ENCODE measurements around the gene RAPGEF3. TPM values are rescaled to one million over a fixed set of nuclear protein-coding genes. Genes with fewer than 3 reads are reported as not detected.

RAPGEF3 gene
- total and polyA plus RNA-seq, 3 donors from 2014 or later = 13.9 to 30.2 (median 24.6) TPM

DNA sequence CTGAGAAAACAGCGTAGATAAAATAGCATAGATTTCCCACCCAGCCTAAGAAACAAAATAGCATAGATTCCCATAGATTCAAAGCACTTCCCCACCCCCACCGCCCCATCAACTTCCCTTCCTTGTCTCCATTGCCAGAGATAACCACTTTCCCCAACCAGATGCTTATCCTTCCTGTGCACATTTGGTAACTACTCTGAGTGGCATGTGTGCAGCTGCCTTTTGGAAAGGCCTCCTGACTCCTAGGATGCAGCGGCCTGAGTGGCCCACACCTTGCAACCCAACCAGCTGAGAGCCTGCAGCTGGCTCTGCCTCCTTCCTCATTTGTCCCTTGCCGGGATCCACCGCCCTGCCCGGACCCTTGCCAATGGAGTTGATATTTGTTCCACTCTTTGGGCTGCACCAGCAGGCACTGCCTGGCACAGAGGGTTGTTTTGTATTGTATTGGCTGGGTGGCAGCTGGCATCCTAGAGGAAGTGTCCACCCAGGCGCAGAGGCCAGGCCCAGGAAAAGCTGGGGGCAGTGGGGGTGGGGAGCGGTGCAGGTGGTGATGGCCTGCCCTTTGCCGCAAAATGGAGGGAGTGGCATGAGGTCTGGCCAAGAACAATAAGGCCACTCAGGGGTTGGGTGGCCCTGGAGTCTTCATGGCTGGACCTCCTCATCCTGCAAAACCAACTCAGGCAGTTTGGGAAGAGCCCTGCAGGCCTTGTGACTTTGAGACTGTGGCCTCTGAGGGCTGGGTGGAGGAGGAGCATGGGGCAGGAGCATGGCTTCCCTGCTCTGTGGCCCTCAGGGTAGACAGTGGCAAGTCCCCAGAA is 19.3 kb upstream of the RAPGEF3 start:
- Histone ChIP-seq H3K4me3 (no peak overlapping the region), H3K36me3 (ENCODE audit: low read depth, missing control alignments) (no peaks in the 10 kb centered on the region), H3K27me3 (no peaks in the 10 kb centered on the region), H3K4me1 (peaks cover 43% of the 10 kb centered on the region), H3K9me3 (no peaks in the 10 kb centered on the region), H3K27ac (peak overlapping the region; percentile 64 to 72)
- DNase-seq = no peak
- intact Hi-C loops (cut with DNase I; ENCODE audit: low total_unique reads) = loop anchor here (10.0 kb wide), 1 partner anchor 63 kb away; no protein-coding TSS in a partner anchor
- TF ChIP-seq POLR2A (IDR thresholded peaks at IDR 0.05) = no peak
- TF ChIP-seq, protein P1, sequence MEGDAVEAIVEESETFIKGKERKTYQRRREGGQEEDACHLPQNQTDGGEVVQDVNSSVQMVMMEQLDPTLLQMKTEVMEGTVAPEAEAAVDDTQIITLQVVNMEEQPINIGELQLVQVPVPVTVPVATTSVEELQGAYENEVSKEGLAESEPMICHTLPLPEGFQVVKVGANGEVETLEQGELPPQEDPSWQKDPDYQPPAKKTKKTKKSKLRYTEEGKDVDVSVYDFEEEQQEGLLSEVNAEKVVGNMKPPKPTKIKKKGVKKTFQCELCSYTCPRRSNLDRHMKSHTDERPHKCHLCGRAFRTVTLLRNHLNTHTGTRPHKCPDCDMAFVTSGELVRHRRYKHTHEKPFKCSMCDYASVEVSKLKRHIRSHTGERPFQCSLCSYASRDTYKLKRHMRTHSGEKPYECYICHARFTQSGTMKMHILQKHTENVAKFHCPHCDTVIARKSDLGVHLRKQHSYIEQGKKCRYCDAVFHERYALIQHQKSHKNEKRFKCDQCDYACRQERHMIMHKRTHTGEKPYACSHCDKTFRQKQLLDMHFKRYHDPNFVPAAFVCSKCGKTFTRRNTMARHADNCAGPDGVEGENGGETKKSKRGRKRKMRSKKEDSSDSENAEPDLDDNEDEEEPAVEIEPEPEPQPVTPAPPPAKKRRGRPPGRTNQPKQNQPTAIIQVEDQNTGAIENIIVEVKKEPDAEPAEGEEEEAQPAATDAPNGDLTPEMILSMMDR (IDR thresholded peaks at IDR 0.05) = no peak
- WGBS, 2 donors = 54 to 78% methylated on average over 7 to 9 of the region's 9 CpGs

DNA sequence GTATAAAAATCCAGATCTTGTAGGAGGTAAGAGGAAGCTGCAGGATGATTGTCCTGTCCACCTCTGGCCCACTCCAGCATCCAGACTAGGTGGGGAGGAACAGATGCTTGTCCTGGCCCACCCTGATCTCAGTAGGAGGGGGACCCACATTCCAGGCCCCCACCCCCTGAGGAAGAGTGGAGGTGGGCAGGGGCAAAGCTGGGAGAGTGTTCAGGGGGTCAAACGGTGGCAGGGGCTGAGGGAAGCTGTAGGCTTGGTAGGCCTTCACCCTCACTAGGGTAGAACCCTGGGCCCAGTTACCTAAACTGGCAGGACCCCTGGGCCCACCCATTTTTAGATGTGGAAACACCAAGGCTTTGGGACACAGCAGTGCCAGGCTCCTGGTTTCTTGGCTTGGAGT is 18.5 kb upstream of the RAPGEF3 start:
- DNase-seq = no peak
- Histone ChIP-seq H3K4me3 (no peak overlapping the region), H3K9me3 (no peaks in the 10 kb centered on the region), H3K27ac (peak overlapping the region; percentile 64 to 72), H3K4me1 (peaks cover 43% of the 10 kb centered on the region), H3K27me3 (no peaks in the 10 kb centered on the region), H3K36me3 (ENCODE audit: low read depth, missing control alignments) (no peaks in the 10 kb centered on the region)
- TF ChIP-seq, protein P1 (IDR thresholded peaks at IDR 0.05) = no peak
- no peak for TF ChIP-seq POLR2A (IDR thresholded peaks at IDR 0.05)
- intact Hi-C loops (cut with DNase I; ENCODE audit: low total_unique reads) = loop anchor here (10.0 kb wide), 1 partner anchor 62 kb away; no protein-coding TSS in a partner anchor
- 46 to 50% methylated on average over 1 of the region's 1 CpG for WGBS, 2 donors

DNA sequence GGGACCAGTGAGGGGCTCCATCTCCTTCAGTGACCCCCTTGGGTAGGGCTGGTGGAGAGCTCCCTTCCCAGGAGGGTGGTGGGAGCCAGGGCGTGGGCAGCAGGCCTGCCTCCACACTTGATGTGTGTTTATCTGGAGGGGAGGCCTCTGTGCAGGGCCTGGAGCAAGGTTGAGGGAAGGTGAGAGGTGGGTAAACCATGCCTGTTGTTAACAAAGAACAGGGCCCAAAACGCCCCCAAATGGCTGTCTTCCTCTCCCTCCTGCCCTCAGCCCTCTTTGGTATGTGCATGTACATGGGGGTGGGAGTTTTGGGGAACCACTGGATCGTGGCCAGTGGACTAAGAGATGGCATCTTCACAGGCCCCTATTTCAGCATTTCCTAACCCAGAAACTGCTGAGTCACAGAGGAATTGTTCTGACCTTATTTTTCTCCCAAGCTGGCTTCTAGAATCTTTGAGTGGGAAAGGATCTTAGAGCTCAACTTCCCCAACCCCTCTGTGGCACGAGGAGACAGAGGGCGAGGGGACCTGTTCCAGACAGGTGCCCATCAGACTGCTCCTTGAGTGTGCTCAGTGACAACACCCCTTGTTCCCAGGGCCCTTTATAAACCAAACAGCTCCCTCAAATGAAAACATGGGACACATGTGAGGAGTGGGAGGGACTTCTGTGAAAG is 17.9 kb upstream of the RAPGEF3 start:
- no peak for DNase-seq
- 61 to 63% methylated on average over 5 of the region's 5 CpGs for WGBS, 2 donors
- Histone ChIP-seq H3K4me3 (no peak overlapping the region), H3K9me3 (no peaks in the 10 kb centered on the region), H3K27ac (peak overlapping the region; percentile 64 to 72), H3K36me3 (ENCODE audit: low read depth, missing control alignments) (no peaks in the 10 kb centered on the region), H3K4me1 (peaks cover 43% of the 10 kb centered on the region), H3K27me3 (no peaks in the 10 kb centered on the region)
- intact Hi-C loops (cut with DNase I; ENCODE audit: low total_unique reads) = loop anchor here (10.0 kb wide), 1 partner anchor 62 kb away; no protein-coding TSS in a partner anchor
- TF ChIP-seq, protein P1 (IDR thresholded peaks at IDR 0.05) = no peak
- TF ChIP-seq POLR2A (IDR thresholded peaks at IDR 0.05) = no peak

DNA sequence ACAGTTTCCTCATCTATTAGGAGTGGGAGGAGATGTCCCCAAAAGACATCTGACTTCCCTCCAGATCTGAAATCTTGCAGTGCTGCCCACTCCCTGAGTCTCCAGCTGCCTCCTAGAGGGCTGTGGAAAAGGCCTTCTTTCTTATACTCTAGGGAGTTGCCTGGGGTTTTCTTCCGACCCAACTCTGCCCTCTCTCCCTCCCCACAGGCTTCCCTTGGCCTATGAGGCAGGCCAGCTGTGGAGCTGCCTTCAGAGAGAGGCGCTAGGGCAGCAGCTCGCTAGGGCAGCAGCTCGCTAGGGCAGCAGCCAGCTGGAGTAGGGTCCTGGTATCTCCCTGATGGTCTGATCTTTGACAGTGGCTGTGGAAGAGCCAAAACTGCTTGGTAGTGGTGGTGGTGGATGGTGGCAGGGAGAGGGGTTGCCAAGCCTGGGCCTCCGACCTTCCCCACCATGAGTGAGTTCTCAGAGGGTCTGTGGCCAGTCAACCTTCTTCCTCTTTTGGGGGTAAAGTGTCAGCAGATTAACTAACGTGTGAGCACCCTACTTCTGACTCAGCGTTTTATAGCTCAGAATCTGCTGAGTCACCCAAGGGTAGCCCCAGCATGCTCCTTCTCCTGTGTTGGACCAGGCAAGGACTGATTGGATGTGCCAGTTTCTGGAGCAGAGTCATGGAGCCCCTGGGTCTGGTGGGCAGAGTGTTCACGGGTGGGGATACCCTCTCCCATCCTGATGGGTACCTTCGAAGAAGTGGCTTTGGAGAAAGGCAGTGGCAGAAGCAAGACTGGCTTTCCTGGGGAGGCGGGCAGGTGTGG is 16.6 kb upstream of the RAPGEF3 start:
- intact Hi-C loops (cut with DNase I; ENCODE audit: low total_unique reads) = loop anchor here (10.0 kb wide), 1 partner anchor 61 kb away; no protein-coding TSS in a partner anchor
- Histone ChIP-seq H3K4me1 (peaks cover 43% of the 10 kb centered on the region), H3K9me3 (no peaks in the 10 kb centered on the region), H3K4me3 (no peak overlapping the region), H3K27me3 (no peaks in the 10 kb centered on the region), H3K27ac (peak overlapping the region in 1 of 2 donors; percentile 72), H3K36me3 (ENCODE audit: low read depth, missing control alignments) (no peaks in the 10 kb centered on the region)
- 66 to 68% methylated on average over 5 to 10 of the region's 10 CpGs for WGBS, 2 donors
- TF ChIP-seq POLR2A (IDR thresholded peaks at IDR 0.05) = no peak
- TF ChIP-seq, protein P1 (IDR thresholded peaks at IDR 0.05) = no peak
- no peak for DNase-seq
